HepG2 (cell line): Measurements from ENCODE around the gene CDK8. TPM values are rescaled to one million over a fixed set of nuclear protein-coding genes. Genes with fewer than 3 reads are reported as not detected.

Experiments used
- ATAC-seq: fragments of 200-7000 bp; cut with Tn5 transposase; 3 replicates; pipeline ENCODE4 v1.9.1; 2020; ENCODE audit warnings: mild to moderate bottlenecking, moderate library complexity
- BruUV-seq: library from RNA; stranded (reverse); fragments of 400-500 nt; replicated peaks from 2 replicates; lab custom pipeline; 2021; lab: Mats Ljungman, UMichigan
- CTCF ChIA-PET: fragments of 300-600 bp; formaldehyde crosslinking; extraction: SDS; loops from one replicate; lab custom pipeline; 2021; ENCODE audit warnings: low total read pairs, inconsistent platforms, low intra/inter-chr PET ratio; lab: Yijun Ruan, JAX
- POLR2A ChIA-PET: fragments of 350-600 bp; sonication (Branson Sonifier 250); formaldehyde crosslinking; loops from one replicate; lab custom pipeline; 2020; ENCODE audit warnings: antibody characterized with exemption, inconsistent platforms; lab: Yijun Ruan, JAX
- DNase-seq: peaks from one replicate; pipeline ENCODE4 v3.0.0-alpha.2; 2015; ENCODE audit warnings: low spot score
- FAIRE-seq: peaks from 3 replicates; lab custom pipeline; 2011; peaks lifted over from hg19 to GRCh38; lab: Jason Lieb, UNC
- H2AFZ ChIP-seq: one replicate; pipeline ENCODE4 v1.6.1; 2011; ENCODE audit warnings: low read length, inconsistent platforms
- H3K27ac ChIP-seq: fragments of 300-600 bp; 3 replicates; pipeline ENCODE4 v1.8.0; 2011; ENCODE audit warnings: mixed run types, mild to moderate bottlenecking, mixed read lengths, low read length, inconsistent platforms; ENCODE audit not compliant: insufficient read depth; ENCODE audit errors: extremely low read length
- H3K27me3 ChIP-seq, 2 experiments: fragments of 200-600 bp in 1 of 2; 2 replicates in 1 of 2; 3 replicates in 1 of 2; pipeline versions ENCODE4 v1.6.0 to v1.8.0; 2011; ENCODE audit warnings: low read length in 2 of 2, mild to moderate bottlenecking in 2 of 2, moderate library complexity in 2 of 2, inconsistent platforms in 1 of 2; ENCODE audit not compliant: insufficient read depth in 2 of 2, control insufficient read depth in 1 of 2
- H3K36me3 ChIP-seq, 2 experiments: fragments of 200-600 bp in 1 of 2; replicated peaks in 1 of 2; 2 replicates in 1 of 2; 3 replicates in 1 of 2; pipeline versions ENCODE4 v1.5.1 to v1.8.0; 2011; ENCODE audit warnings: low read length in 2 of 2, inconsistent platforms in 1 of 2; ENCODE audit not compliant: insufficient read depth in 2 of 2, control insufficient read depth in 1 of 2
- H3K4me1 ChIP-seq: 2 replicates; pipeline ENCODE4 v1.5.1; 2012; ENCODE audit warnings: low read length, inconsistent platforms; ENCODE audit not compliant: insufficient read depth
- H3K4me2 ChIP-seq: 2 replicates; pipeline ENCODE4 v1.6.0; 2011; ENCODE audit warnings: low read depth, low read length, inconsistent platforms
- H3K4me3 ChIP-seq, 3 experiments: fragments of 200-600 bp in 1 of 3; sonication (generic), shearing (Covaris generic) in 1 of 3; replicated peaks in 1 of 3; 2 replicates each; pipeline ENCODE4 v1.5.1; 2011 to 2016; ENCODE audit warnings: low read length in 3 of 3, inconsistent platforms in 2 of 3, low read depth in 2 of 3, mild to moderate bottlenecking in 2 of 3, control low read depth in 1 of 3, mixed read lengths in 1 of 3; ENCODE audit not compliant: insufficient read depth in 1 of 3
- H3K79me2 ChIP-seq: one replicate; pipeline ENCODE4 v1.6.1; 2011; ENCODE audit warnings: low read length, inconsistent platforms; ENCODE audit not compliant: insufficient read depth
- H3K9ac ChIP-seq: 2 replicates; pipeline ENCODE4 v1.6.0; 2011; ENCODE audit warnings: mild to moderate bottlenecking, low read depth, low read length, inconsistent platforms; ENCODE audit not compliant: insufficient read depth
- H3K9me3 ChIP-seq: 2 replicates; pipeline ENCODE4 v1.5.1; 2012; ENCODE audit warnings: mild to moderate bottlenecking, low read length
- H4K20me1 ChIP-seq: 2 replicates; pipeline ENCODE4 v1.6.0; 2011; ENCODE audit warnings: inconsistent platforms, mild to moderate bottlenecking, low read length, moderate library complexity; ENCODE audit not compliant: insufficient read depth
- HOXA3 ChIP-seq: sonication (generic); formaldehyde crosslinking; IDR thresholded peaks from 2 replicates; pipeline ENCODE4 v1.5.0; 2020; ENCODE audit warnings: missing genetic modification reagents
- TBL1XR1 ChIP-seq: fragments of 150-350 bp; IDR thresholded peaks from 2 replicates; pipeline ENCODE4 v1.6.1; 2014; ENCODE audit warnings: borderline replicate concordance, low read length; ENCODE audit not compliant: partially characterized antibody
- ZNF3 ChIP-seq: IDR thresholded peaks from 2 replicates; pipeline ENCODE4 v1.7.0; 2017; ENCODE audit warnings: inconsistent platforms
- ZNF746 ChIP-seq: sonication (generic); formaldehyde crosslinking; IDR thresholded peaks from 2 replicates; pipeline ENCODE4 v1.8.0; 2022; ENCODE audit warnings: mild to moderate bottlenecking, missing genetic modification reagents
- WGBS: methylation state at CpG from one replicate; pipeline ENCODE4 v1.1.6; 2017; ENCODE audit warnings: low lambda C conversion rate; 5-methylcytosine and 5-hydroxymethylcytosine counted together
- in situ Hi-C: cut with HindIII; loops from 2 replicates; pipeline ENCODE4 v1.10.0; 2017; ENCODE audit warnings: low pct_unique_long_range_greater_than_20kb; ENCODE audit not compliant: extremely low pct_ligation_motif_present
- intact Hi-C: fragments of 100-400 bp; cut with micrococcal nuclease; formaldehyde crosslinking; loops from one replicate; pipeline ENCODE4 v1.10.0; 2022; ENCODE audit not compliant: unreplicated experiment
- polyA plus RNA-seq, 8 experiments: library from polyadenylated mRNA; depleted of rRNA in 3 of 8; stranded (reverse) in 7 of 8; unstranded in 1 of 8; fragments of >200 nt; fragmentation: Illumina TruSeq in 4 of 8; extraction: Trizol in 4 of 8; gene quantifications; 2 replicates each; pipeline versions ENCODE4 v1.2.1 to v1.2.3, GENCODE V29; 2011 to 2016; ENCODE audit warnings: low read depth in 4 of 8, missing spikeins in 1 of 8, mixed read lengths in 1 of 8; ENCODE audit not compliant: insufficient read depth in 1 of 8
- total RNA-seq, 5 experiments: library from RNA; depleted of rRNA; stranded (reverse); fragments of >200 nt; fragmentation: Illumina TruSeq; extraction: Trizol; gene quantifications; 2 replicates each; pipeline ENCODE4 v1.2.3, GENCODE V29; 2016; ENCODE audit warnings: low read depth in 1 of 5
- TF ChIP-seq, protein P1 (sequence below): sonication (generic); formaldehyde crosslinking; IDR thresholded peaks from 2 replicates; pipeline ENCODE4 v1.8.0; 2022; ENCODE audit warnings: mild to moderate bottlenecking, missing genetic modification reagents, borderline replicate concordance
- TF ChIP-seq, protein P2 (sequence below): sonication (generic); formaldehyde crosslinking; IDR thresholded peaks from 2 replicates; pipeline ENCODE4 v1.4.0; 2020; ENCODE audit warnings: missing genetic modification reagents
- TF ChIP-seq, protein P3 (sequence below): sonication (generic); formaldehyde crosslinking; IDR thresholded peaks from 2 replicates; pipeline ENCODE4 v1.4.0; 2020; ENCODE audit warnings: mild to moderate bottlenecking, missing genetic modification reagents
- TF ChIP-seq, protein P4 (sequence below): conservative IDR thresholded peaks from 2 replicates; pipeline ENCODE4 v1.6.1; 2018; ENCODE audit warnings: missing genetic modification reagents
- TF ChIP-seq, protein P5 (sequence below): sonication (generic); formaldehyde crosslinking; conservative IDR thresholded peaks from 2 replicates; pipeline ENCODE4 v1.8.0; 2022; ENCODE audit warnings: low read depth, missing genetic modification reagents

The CDK8 gene
- total and polyA plus RNA-seq, 2 of the 13 experiments (the other 11 are each of a cell fraction or from before 2014, with no cell fraction given): 15.8 to 16.4 TPM

DNA sequence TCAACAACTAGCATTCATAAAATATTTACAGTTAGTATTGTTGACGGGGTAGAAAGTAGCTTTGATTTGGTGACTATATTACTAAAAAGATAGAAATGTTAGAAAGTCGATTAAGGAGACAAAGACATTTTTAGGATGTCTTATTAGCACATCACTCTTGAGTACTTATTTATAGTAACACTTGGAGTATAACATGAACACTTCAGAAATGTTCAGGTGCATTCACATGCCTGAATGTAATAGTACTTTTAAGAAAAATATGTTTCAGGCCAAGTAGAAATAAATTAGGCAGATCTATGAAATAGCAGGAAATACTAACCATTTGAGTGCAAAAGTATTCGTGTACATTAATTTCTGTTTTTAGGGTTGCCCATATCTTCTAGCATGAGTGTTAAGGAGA lies 70.4 kb downstream of the CDK8 start:
- peaks cover 19% of the 10 kb centered on the region for H3K79me2 ChIP-seq
- intact Hi-C loops: no loop called here
- FAIRE-seq: no peak
- no peak overlapping the region for H3K4me3 ChIP-seq
- no peak overlapping the region for H3K27ac ChIP-seq
- H3K36me3 ChIP-seq: no peaks in the 10 kb centered on the region
- peaks cover 8% of the 10 kb centered on the region; the same call in 1 of the 2 replicates for H4K20me1 ChIP-seq
- H3K4me2 ChIP-seq: no peak overlapping the region
- no peak overlapping the region for H2AFZ ChIP-seq
- H3K9me3 ChIP-seq: no peaks in the 10 kb centered on the region
- TF ChIP-seq ZNF746 (CRISPR knock-in tag) (no peak), TBL1XR1 (no peak), HOXA3 (CRISPR knock-in tag) (no peak), ZNF3 (no peak)
- TF ChIP-seq, protein P1, sequence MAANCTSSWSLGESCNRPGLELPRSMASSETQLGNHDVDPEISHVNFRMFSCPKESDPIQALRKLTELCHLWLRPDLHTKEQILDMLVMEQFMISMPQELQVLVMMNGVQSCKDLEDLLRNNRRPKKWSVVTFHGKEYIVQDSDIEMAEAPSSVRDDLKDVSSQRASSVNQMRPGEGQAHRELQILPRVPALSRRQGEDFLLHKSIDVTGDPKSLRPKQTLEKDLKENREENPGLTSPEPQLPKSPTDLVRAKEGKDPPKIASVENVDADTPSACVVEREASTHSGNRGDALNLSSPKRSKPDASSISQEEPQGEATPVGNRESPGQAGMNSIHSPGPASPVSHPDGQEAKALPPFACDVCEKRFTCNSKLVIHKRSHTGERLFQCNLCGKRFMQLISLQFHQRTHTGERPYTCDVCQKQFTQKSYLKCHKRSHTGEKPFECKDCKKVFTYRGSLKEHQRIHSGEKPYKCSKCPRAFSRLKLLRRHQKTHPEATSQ: no peak
- TF ChIP-seq, protein P2, sequence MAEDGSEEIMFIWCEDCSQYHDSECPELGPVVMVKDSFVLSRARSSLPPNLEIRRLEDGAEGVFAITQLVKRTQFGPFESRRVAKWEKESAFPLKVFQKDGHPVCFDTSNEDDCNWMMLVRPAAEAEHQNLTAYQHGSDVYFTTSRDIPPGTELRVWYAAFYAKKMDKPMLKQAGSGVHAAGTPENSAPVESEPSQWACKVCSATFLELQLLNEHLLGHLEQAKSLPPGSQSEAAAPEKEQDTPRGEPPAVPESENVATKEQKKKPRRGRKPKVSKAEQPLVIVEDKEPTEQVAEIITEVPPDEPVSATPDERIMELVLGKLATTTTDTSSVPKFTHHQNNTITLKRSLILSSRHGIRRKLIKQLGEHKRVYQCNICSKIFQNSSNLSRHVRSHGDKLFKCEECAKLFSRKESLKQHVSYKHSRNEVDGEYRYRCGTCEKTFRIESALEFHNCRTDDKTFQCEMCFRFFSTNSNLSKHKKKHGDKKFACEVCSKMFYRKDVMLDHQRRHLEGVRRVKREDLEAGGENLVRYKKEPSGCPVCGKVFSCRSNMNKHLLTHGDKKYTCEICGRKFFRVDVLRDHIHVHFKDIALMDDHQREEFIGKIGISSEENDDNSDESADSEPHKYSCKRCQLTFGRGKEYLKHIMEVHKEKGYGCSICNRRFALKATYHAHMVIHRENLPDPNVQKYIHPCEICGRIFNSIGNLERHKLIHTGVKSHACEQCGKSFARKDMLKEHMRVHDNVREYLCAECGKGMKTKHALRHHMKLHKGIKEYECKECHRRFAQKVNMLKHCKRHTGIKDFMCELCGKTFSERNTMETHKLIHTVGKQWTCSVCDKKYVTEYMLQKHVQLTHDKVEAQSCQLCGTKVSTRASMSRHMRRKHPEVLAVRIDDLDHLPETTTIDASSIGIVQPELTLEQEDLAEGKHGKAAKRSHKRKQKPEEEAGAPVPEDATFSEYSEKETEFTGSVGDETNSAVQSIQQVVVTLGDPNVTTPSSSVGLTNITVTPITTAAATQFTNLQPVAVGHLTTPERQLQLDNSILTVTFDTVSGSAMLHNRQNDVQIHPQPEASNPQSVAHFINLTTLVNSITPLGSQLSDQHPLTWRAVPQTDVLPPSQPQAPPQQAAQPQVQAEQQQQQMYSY: no peak
- TF ChIP-seq, protein P3, sequence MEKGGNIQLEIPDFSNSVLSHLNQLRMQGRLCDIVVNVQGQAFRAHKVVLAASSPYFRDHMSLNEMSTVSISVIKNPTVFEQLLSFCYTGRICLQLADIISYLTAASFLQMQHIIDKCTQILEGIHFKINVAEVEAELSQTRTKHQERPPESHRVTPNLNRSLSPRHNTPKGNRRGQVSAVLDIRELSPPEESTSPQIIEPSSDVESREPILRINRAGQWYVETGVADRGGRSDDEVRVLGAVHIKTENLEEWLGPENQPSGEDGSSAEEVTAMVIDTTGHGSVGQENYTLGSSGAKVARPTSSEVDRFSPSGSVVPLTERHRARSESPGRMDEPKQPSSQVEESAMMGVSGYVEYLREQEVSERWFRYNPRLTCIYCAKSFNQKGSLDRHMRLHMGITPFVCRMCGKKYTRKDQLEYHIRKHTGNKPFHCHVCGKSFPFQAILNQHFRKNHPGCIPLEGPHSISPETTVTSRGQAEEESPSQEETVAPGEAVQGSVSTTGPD (CRISPR knock-in tag): no peak
- TF ChIP-seq, protein P4, sequence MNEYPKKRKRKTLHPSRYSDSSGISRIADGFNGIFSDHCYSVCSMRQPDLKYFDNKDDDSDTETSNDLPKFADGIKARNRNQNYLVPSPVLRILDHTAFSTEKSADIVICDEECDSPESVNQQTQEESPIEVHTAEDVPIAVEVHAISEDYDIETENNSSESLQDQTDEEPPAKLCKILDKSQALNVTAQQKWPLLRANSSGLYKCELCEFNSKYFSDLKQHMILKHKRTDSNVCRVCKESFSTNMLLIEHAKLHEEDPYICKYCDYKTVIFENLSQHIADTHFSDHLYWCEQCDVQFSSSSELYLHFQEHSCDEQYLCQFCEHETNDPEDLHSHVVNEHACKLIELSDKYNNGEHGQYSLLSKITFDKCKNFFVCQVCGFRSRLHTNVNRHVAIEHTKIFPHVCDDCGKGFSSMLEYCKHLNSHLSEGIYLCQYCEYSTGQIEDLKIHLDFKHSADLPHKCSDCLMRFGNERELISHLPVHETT (CRISPR knock-in tag): no peak
- TF ChIP-seq, protein P5, sequence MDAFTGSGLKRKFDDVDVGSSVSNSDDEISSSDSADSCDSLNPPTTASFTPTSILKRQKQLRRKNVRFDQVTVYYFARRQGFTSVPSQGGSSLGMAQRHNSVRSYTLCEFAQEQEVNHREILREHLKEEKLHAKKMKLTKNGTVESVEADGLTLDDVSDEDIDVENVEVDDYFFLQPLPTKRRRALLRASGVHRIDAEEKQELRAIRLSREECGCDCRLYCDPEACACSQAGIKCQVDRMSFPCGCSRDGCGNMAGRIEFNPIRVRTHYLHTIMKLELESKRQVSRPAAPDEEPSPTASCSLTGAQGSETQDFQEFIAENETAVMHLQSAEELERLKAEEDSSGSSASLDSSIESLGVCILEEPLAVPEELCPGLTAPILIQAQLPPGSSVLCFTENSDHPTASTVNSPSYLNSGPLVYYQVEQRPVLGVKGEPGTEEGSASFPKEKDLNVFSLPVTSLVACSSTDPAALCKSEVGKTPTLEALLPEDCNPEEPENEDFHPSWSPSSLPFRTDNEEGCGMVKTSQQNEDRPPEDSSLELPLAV (CRISPR knock-in tag): no peak
- TF ChIP-seq, all 625 proteins: peak for 0
- in situ Hi-C loops: no loop called here
- CTCF ChIA-PET: no interaction called here
- 90% methylated on average over 3 of the region's 3 CpGs for WGBS
- no peak overlapping the region for H3K9ac ChIP-seq
- ATAC-seq: no peak
- DNase-seq: no peak
- H3K4me1 ChIP-seq: no peaks in the 10 kb centered on the region
- POLR2A ChIA-PET: no interaction called here
- no TSS peak for BruUV-seq
- H3K27me3 ChIP-seq: no peaks in the 10 kb centered on the region
